ENCODE results near the gene NOTCH4. TPM values are rescaled to one million over a fixed set of nuclear protein-coding genes. Genes with fewer than 3 reads are reported as not detected.

Gene NOTCH4
- total RNA-seq, 1 experiment from 2014 or later: 5.7 TPM

DNA sequence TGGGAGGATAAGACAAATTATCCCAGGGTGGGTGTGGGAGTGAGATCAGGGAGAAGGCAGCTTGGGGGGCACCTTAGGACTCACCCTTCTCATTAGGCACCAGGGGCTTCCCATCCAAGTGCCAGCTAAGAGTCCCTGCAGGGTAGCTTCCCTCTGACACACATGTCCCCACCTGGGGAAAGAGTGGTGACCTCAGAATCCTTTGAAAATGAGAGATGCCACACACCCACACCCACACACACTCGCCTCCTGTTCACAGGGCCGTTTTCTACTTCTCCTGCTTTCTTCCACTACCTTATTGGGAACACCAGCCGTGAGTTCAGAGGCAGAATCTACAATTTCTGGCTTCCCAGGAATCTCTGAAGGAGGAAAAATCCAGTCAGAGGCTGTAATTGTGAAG is 40.8 kb downstream of the NOTCH4 start:
- Mint-ChIP-seq H3K9me3 (ENCODE audit: low read depth, unreplicated experiment) (no peaks in the 10 kb centered on the region), H3K27ac (ENCODE audit: unreplicated experiment) (no peak overlapping the region), H3K4me3 (ENCODE audit: low read depth, unreplicated experiment) (no peak overlapping the region), H3K27me3 (ENCODE audit: unreplicated experiment) (no peaks in the 10 kb centered on the region), H3K36me3 (ENCODE audit: insufficient read depth, unreplicated experiment) (peaks cover 78% of the 10 kb centered on the region), H3K4me1 (ENCODE audit: low read depth, unreplicated experiment) (peaks cover 20% of the 10 kb centered on the region)
- DNase-seq: no peak
- CTCF ChIA-PET: interaction anchor here (0.6 to 0.7 kb wide), 2 partner anchors 12 to 22 kb away, joined by 3 read pairs; no protein-coding TSS in a partner anchor
- intact Hi-C loops (cut with micrococcal nuclease; ENCODE audit: unreplicated experiment): no loop called here
- BruUV-seq (replicated peaks): no TSS peak
- TF ChIP-seq, protein P1, sequence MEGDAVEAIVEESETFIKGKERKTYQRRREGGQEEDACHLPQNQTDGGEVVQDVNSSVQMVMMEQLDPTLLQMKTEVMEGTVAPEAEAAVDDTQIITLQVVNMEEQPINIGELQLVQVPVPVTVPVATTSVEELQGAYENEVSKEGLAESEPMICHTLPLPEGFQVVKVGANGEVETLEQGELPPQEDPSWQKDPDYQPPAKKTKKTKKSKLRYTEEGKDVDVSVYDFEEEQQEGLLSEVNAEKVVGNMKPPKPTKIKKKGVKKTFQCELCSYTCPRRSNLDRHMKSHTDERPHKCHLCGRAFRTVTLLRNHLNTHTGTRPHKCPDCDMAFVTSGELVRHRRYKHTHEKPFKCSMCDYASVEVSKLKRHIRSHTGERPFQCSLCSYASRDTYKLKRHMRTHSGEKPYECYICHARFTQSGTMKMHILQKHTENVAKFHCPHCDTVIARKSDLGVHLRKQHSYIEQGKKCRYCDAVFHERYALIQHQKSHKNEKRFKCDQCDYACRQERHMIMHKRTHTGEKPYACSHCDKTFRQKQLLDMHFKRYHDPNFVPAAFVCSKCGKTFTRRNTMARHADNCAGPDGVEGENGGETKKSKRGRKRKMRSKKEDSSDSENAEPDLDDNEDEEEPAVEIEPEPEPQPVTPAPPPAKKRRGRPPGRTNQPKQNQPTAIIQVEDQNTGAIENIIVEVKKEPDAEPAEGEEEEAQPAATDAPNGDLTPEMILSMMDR (IDR thresholded peaks at IDR 0.05; ENCODE audit: unreplicated experiment): no peak

DNA sequence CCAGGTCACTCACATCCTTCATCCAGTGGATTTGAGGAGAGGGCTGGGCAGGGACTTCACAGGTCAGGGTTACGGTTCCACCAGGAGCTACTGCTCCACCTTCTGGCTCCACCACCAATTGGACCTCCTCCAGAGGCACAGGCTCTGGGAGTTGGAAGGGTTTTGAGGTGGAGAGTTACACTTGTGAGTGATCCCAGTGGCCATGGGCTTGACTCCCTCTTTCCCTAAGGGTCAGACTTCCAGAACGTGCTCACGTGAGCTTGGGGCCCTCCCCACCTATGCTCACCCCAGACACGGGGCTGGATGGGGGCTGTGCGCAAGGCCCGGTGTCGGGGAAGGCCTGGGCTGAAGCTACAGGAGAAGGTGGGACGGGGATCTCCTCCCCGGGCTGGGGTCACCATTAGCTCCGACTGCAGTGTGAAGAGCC is 41.3 kb downstream of the NOTCH4 start:
- Mint-ChIP-seq H3K4me3 (ENCODE audit: low read depth, unreplicated experiment) (no peak overlapping the region), H3K27me3 (ENCODE audit: unreplicated experiment) (no peaks in the 10 kb centered on the region), H3K9me3 (ENCODE audit: low read depth, unreplicated experiment) (no peaks in the 10 kb centered on the region), H3K4me1 (ENCODE audit: low read depth, unreplicated experiment) (peaks cover 15% of the 10 kb centered on the region), H3K36me3 (ENCODE audit: insufficient read depth, unreplicated experiment) (peaks cover 78% of the 10 kb centered on the region), H3K27ac (ENCODE audit: unreplicated experiment) (no peak overlapping the region)
- CTCF ChIA-PET: interaction anchor here (0.6 to 0.7 kb wide), 2 partner anchors 13 to 23 kb away, joined by 3 read pairs; no protein-coding TSS in a partner anchor
- intact Hi-C loops (cut with micrococcal nuclease; ENCODE audit: unreplicated experiment): no loop called here
- DNase-seq: no peak
- BruUV-seq (replicated peaks): no TSS peak
- TF ChIP-seq, protein P1 (IDR thresholded peaks at IDR 0.05; ENCODE audit: unreplicated experiment): no peak

DNA sequence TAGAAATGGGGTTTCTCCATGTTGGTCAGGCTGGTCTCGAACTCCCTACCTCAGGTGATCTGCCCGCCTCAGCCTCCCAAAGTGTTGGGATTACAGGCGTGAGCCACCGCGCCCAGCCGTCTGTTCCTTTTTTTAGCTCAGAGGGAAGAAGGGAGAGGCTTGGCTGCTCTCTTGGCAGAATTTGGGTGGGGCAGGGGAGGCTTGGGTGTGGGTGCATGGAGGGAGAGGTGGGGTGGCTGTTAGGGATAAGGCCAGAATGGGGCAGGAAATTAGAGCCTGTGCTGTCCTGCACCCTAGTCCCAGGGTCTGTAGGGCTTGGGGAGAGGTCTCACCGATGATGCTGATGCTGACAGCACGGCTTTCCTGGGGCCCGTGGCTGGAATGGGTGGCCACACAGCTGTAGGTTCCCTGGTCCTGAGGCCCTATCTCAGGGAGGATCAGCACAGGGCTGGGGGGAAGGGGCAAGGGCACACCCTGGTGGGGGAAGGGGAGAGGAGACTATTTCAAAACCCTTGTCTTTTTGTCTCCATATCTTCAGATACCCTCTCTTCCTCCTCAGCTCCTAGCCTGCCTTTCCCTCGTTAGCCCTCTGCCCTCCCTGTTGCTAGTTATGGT is 41.8 kb downstream of the NOTCH4 start:
- intact Hi-C loops (cut with micrococcal nuclease; ENCODE audit: unreplicated experiment): no loop called here
- H3K27ac Mint-ChIP-seq (ENCODE audit: unreplicated experiment): no peak overlapping the region
- peaks cover 15% of the 10 kb centered on the region for H3K4me1 Mint-ChIP-seq (ENCODE audit: low read depth, unreplicated experiment)

DNA sequence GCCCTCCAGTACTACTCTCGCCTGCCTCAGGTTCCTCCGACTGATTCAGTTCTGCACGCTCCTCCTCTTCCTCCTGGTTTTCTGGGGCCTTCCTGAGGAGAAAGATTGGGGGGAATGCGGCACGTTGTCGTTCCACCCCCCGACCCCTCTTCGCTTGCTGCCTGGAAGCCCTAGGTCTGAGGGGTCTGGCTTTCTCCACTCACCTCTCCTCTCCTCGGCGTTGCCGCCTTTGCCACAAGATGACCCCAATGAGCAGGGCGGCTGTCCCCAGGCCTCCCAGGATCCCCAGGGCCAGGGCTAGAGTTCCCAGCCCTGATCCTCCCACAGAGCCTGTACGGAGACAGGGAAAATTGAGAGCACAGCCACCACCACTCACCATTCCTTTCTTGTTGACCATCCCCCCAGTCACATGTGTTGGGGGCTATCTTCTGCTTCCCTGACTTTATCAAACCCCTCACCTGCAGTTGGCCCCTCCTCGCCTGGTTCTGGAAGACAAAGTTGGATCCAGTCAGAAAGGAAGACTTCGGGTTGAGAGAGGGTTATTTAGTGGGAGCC is 42.6 kb downstream of the NOTCH4 start:
- Mint-ChIP-seq H3K27ac (ENCODE audit: unreplicated experiment) (no peak overlapping the region), H3K27me3 (ENCODE audit: unreplicated experiment) (no peaks in the 10 kb centered on the region), H3K4me3 (ENCODE audit: low read depth, unreplicated experiment) (no peak overlapping the region), H3K4me1 (ENCODE audit: low read depth, unreplicated experiment) (peaks cover 23% of the 10 kb centered on the region), H3K36me3 (ENCODE audit: insufficient read depth, unreplicated experiment) (peaks cover 78% of the 10 kb centered on the region), H3K9me3 (ENCODE audit: low read depth, unreplicated experiment) (no peaks in the 10 kb centered on the region)
- DNase-seq: no peak
- no TSS peak for BruUV-seq (replicated peaks)
- intact Hi-C loops (cut with micrococcal nuclease; ENCODE audit: unreplicated experiment): no loop called here
- CTCF ChIA-PET: no interaction called here
- TF ChIP-seq, protein P1 (IDR thresholded peaks at IDR 0.05; ENCODE audit: unreplicated experiment): no peak

More for the DNA sequence above, 41.8 kb downstream of the NOTCH4 start:
- no peak for DNase-seq
- CTCF ChIA-PET: no interaction called here
- H3K36me3 Mint-ChIP-seq (ENCODE audit: insufficient read depth, unreplicated experiment): peaks cover 78% of the 10 kb centered on the region
- BruUV-seq (replicated peaks): no TSS peak
- no peak overlapping the region for H3K4me3 Mint-ChIP-seq (ENCODE audit: low read depth, unreplicated experiment)
- no peaks in the 10 kb centered on the region for H3K27me3 Mint-ChIP-seq (ENCODE audit: unreplicated experiment)
- TF ChIP-seq, protein P1 (IDR thresholded peaks at IDR 0.05; ENCODE audit: unreplicated experiment): no peak
- H3K9me3 Mint-ChIP-seq (ENCODE audit: low read depth, unreplicated experiment): no peaks in the 10 kb centered on the region

Data from Calu3 (cell line).